ENCODE measurements around the gene ZNF627.
A peak's percentile ranks its signal among the peaks of the same experiment; 100 is the strongest.
"Not testable (repeated sequence)": the region's sequence is repeated elsewhere in the genome, so short reads cannot be mapped to it uniquely, and the experiment has no call there.

ZNF627 gene
- 20.4 to 32.2 (median 23.8) reads per million in 4 experiments for total RNA-seq

DNA sequence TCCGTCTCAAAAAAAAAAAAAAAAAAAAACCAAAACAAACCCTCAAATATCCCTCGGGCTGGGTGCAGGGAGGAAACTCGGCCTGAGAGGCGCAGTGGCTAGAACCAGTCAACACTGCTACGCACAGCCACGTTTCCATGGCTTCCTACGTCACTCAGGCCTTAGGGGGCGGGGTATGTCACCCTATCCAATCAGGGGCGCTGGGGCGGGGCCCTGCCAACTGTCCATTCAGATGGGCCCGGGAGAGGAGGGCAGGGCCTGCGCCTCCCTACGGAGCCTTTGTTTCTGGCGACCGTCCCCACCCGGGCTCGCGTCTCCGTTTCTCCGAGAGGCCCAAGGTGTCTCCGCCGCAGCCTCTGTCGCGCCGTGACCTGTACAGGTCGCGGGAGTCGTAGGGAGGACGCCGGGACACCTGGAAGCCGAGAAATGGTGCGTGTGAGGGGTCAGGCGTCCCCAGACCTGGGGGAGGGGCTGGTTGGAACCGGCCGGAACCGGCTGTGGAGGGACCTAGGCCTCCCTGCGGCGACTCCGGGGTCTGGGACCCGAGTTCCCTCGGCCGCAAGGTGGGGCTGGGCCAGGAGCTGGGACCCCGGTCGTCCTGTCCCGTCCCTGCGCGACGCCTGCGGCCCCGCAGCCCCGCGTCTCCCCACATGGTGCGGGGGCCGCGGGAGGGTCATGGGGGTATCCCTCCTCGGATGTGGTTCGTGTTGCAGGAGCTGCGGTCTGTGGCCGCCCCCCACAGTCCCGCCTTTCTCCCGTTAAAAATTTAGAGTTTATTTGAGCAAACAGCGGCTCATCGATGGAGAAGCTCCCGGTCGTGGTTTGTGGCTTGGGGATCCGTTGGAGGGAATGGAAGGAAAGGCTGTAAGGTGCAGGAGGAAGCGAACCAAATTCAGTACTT is at the start of gene ZNF627:
Gene ZNF627 (plus strand): TSS at position 282 of the 901 bp plus-strand sequence. CDS start 145 bp downstream, at position 427.
- DNase-seq = peak; percentile 96

DNA sequence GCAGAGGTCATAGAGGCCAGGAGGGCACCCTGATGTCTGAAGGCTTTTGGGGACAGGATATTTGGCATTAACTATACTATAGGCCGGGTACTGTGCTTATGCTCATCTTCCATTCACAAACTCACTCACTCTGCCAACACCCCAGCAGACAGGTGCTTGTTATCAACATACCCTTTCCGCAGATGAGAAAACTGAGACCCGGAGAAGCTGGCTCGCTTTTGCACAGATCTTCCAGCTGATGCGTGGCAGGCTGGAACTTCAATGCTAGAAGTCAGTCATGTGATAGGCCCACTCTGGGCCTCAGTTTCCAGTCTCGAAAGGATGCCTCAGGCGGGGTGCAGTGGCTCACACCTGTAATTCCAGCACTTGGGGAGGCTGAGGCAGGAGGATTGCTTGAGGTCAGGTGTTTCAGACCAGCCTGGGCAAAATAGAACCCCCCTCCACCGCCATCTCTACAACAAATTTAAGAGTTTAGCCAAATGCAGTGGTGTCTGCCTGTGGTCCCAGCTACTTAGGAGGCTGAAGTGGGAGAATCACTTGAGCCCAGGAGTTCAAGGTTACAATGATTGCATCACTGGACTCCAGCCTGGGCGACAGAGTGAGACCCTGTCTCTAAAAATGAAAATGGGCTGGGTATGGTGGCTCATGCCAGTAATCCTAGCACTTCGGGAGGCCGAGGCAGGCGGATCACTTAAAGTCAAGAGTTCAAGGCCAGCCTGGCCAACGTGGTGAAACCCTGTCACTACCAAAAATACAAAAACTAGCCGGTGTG is 49.2 kb upstream of the ZNF627 start:
- DNase-seq = no peak

DNA sequence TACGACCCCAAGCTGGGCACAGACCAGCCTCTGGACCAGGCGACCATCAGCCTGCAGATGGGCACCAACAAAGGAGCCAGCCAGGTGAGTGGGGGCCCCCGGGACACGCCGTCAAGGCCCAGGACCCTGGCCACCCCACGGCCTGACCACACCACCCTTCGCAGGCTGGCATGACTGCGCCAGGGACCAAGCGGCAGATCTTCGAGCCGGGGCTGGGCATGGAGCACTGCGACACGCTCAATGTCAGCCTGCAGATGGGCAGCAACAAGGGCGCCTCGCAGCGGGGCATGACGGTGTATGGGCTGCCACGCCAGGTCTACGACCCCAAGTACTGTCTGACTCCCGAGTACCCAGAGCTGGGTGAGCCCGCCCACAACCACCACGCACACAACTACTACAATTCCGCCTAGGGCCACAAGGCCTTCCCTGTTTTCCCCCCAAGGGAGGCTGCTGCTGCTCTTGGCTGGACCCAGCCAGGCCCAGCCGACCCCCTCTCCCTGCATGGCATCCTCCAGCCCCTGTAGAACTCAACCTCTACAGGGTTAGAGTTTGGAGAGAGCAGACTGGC is 47.8 kb upstream of the ZNF627 start:
- DNase-seq = no peak

DNA sequence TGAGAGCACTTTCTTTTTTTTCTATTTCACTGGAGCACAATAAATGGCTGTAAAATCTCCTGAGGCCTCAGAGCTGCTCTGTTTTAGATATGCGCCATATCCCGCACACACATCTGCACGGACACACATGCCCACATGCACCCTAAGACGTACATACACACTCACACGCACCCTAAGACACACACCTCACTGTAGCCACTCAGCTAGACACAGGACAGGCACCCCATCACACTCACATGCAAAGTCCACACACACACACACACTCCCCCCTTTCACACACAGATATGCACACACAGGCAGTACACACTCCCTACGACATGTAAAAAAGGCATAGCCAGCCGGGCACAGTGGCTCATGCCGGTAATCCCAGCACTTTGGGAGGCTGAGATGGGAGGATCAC is 47.0 kb upstream of the ZNF627 start:
- no peak for DNase-seq

DNA sequence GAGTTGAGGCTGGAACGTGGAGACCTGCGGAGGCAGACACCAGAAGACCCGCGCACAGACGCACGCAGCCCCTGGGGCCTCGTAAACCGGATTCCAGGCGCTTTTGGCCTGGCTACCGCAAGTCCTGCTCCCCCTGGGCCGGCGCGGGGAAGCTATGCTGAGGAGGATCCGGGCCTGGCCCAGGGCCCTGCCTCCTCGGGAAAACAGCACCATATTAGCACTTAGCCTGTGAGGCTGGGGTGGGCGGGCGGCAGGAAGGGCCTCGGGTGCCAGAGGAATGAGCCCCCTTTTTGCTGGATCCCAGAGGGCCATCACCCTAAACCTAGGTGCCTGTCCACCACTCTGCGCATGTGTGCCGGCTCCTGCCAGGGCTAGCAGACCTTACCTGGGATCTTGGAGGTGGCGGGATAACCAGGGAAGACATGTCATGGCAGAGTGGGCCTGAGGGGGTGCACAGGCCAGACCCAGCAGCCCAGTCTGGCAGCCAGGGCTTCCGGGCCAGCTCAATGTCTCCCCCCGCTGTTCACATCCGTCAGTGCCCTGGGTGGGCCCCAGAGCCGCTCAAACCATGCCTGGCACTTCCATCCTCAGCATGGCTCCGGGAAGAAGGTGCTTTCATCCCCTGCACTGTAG is 45.6 kb upstream of the ZNF627 start:
- no peak for DNase-seq

DNA sequence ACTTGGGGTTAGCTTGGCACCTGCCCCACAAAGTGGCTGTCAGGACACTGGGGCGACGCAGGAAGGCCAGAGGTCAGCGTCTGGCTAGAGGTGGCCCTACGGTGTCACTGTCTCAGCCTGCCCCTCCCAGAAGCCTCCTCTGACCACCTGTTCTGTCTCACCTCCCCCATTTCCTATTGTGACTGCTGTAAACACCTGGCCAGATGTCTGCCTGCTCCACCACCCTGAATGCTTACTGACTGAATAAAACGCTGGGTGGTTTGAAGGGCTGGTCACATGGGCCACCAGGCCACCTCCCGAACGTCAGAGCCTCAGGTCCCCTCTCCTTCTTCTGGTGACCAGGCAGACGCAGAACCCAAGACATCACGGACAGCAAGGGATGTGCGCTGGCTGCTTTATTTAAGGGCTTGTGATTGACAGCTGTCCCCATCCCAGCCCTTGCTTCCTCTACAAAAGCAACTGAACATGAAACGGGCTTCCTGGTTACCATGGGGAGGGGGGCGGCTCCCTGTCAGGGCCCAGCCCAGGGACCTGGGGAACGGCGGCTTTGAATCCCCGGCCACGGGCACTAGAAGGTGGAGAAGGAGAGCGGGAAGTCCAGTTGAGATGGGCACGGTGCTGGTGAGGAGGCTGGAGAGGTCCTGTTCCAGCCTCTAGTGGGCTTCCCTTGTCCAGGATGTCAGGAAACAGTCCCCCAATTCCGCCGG is 44.5 kb upstream of the ZNF627 start:
- no peak for DNase-seq

DNA sequence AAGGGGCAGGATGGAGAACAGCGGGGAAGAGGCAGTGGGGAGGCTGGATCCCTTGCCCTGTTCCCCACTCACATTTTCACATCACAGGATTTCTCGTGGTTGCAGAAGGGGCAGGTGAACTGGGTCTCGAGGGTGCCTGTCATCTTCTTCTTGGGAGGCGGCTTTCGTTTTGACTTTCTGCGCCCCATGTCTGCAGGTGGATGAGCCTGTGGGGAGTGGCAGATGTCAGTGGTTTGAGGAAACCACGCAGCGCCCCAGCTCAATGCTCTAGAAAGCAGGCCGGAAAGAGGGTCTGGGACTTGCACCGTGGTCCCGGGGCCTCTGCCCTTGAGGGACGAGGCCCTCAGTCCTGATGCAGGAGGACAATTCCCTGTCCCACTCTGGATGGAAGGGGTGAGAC is 43.1 kb upstream of the ZNF627 start:
- DNase-seq = no peak

DNA sequence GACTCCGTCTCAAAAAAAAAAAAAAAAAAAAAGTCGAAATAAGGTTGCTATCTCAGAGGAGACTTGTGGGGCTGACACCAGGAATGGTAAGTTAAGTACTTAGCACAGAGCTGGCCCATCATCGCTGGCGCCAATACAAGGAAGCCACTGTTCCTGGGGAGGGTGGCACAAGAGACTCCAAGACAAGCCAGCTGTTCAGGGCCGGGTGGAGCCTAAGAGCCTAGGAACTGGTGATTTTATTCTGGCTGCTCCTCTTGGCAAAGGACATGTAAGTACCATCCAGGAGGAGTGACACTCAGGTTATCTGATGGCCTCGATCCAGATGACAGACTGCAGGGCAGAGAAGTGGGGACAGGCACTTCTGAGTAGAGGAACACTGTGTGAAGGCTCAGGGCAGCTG is 42.0 kb upstream of the ZNF627 start:
- DNase-seq = no peak

DNA sequence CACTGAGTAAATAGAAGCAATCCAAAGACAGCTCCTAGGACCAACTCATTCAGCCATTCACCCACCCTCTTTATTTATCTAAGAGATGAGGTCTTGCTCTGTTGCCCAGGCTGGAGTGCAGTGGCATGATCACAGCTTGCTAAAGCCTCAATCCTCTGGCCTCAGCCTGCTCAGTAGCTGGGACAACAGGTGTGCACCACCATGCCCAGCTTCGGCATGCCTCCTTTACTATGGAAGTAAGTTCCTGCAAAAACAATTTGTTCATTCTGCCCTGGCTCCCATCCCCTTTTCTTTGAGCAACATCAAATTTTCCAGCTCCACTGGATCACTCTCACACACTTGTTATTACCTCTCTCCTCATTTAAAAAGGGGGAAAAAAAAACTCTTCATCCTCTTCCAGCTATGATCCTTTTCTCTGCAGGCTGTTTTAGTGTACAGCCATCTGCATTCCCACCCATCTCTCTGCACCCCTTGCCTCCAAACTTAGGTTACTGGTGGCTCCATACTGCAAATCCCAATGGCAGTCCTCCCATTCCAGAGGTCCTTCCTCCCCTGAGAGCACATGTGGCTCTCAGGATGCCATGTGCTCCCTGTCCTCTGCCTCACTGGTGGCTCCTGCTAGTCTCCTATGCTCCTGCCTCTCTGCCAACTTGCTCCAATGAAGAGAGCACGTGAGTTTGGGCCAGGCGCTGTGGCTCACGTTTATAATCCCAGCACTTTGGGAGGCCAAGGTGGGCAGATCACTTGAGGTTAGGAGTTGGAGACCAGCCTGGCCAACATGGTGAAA is 40.5 kb upstream of the ZNF627 start:
- DNase-seq = no peak

DNA sequence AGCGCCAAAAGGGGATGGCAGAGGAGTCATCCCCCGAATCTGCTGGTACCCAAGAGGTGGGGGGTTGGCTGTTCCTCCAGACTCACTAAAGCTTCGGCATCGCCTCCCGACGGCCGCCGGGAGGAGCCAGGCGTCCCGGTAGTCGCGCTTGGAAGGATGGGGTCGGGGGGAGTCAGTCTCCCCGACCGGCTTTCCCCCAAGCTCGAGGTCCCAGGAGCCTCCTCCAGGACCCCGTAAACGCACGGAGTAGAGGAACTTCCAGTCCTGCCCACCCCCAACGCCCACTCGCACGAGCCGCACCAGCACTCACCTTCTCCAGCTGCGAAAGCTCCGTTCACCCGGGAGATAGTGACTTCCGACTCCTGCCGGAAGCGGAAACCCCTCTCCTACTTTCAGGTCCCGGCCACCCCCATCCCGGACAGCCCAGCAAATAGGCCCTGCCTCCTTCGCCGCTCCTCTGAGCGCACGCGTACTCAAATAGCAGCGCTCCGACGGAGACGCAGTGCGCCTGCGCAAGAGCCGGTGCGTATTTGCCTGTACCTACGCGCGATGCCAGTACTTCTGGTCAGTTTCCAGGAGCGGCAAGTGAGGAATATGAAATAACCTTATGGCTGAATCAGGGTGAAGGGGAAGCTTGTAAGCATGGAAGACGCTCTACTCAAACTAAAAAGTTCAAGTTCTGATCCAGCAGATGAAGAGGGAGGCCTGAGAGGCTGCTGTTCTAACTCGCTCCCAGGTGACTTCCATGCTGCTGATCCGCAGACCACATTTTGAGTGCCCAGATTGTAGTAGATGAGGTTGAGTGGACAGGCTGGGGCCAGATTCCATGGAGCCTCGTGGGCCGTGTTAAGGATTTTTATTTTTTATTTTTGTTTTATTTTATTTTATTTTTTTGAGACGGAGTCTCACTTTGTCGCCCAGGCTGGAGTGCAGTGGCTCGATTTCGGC is 38.1 kb upstream of the ZNF627 start, which contains the start of gene ELOF1:
Gene ELOF1 (minus strand): TSS at position 350 of the 948 bp plus-strand sequence. CDS start 4,883 bp downstream, outside the sequence.
- peak; percentile 96 for DNase-seq

DNA sequence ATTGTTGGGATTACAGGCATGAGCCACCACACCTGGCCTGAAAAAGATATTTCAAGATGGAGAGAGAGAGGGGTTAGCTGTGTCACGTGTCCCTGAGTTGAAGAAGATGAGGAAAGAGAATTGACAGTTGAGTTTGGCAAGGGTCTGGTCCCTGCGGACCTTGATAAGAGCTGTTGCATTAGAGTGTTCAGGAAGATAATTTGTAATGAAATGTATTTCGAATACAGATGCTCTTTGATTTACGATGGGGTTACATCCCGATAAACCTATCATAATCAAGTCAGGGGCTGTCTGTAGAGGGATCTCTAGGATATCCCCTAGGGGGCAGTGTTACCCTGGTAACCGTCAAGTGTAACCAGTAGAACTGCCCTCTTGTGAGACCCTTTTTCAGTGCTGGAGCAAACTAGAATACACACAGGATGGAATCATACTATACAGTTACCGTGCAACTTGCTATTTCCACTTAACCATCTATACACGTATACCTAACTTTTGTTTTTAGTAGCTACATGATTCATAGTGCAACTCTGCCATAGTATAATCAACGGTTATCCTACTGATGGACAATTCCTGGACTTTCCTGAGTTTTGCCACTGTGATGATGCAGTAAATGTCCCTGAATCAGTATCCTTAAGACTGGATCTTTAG is 36.8 kb upstream of the ZNF627 start:
- peak; percentile 42 for DNase-seq

DNA sequence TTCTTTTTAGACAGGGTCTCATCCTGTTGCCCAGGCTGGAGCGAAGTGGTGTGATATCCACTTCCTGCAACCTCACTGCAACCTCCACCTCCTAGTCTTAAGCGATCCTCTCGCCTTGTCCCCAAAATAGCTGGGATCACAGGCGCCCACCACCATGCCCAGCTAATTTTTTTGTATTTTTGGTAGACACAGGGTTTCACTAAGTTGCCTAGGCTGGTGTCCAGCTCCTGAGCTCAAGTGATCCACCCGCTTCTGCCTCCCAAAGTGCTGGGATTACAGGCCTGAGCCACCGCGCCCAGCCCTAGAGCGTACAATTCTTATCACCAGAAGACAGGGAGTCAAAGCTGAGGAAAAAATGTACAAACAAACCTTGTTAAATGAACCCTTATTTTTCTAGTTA is 33.8 kb upstream of the ZNF627 start:
- no peak for DNase-seq

DNA sequence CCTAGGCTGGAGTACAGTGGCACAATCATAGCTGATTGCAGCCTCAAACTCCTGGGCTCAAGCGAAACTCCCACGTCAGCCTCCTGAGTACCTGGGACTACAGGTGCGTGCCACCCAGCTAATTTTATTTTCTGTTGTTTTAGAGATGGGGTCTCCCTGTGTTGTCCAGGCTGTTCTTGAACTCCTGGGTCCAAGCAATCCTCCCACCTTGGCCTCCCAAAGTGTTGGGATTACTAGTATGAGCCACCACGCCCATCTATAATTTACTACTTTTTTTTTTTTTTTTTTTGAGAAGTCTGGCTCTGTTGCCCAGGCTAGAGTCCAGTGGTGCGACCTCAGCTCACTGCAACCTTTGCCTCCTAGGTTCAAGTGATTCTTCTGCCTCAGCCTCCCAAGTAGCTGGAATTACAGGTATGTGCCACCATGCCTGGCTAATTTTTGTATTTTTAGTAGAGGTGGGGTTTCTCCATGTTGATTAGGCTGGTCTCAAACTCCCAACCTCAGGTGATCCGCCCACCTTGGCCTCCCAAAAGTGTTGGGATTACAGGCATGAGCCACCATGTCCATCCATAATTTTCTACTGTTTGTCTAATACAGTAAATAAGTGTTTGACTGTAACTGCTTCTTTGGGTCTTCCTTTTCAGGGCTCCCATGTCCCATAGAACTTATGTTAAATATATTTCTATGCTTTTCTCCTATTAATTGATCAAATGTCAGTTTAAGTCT is 33.0 kb upstream of the ZNF627 start:
- DNase-seq = not testable (repeated sequence)

DNA sequence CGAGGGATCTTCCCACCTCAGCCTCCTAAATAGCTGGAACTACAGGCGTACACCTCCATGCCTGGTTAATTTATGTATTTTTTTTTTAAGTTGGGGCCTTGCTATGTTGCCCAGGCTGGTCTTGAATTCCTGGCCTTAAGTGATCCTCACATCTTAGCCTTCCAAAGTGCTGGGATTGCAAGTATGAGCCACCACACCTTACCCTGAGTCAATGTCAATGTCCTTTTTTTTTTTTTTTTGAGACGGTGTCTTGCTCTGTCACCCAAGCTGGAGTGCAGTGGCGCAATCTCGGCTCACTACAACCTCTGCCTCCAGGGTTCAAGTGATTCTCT is 31.7 kb upstream of the ZNF627 start:
- not testable (repeated sequence) for DNase-seq

DNA sequence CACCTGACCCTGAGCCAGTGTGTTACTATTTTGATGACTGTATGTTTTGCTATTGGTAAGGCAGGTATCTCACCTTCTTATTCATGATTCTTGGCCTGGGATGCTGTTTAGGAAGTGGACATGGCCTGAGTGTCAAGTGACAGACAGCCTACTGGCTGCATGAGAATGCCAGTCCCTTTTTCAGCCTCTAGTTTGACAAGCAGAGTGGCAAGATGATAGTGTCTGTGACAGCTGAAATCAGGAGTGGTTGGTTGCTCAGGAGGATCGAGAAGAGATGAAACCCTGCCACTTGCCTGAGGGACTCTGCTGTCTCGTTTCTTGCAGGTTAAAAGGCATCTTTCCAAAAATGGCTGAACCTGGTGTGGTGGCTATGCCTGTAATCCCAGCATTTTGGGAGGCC is 31.1 kb upstream of the ZNF627 start:
- no peak for DNase-seq

DNA sequence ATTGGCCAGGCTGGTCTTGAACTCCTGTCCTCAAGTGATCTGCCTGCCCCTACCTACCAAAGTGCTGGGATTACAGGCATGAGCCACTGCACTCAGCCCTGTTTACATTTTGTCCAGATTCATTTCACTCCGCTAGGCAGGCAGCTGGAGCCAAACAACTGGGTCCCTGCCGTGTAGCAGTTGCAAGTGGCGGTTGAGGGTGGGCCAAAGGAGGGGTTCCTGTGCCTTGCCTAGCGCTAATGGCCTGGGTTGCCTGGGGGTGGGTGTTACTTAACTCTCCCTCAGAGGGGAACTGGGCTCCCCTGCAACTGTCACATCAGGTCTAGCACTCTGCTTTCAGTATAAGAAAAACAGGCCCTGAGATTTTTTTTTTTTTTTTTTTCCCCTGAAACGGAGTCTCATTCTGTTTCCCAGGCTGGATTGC is 27.2 kb upstream of the ZNF627 start:
- DNase-seq = no peak

DNA sequence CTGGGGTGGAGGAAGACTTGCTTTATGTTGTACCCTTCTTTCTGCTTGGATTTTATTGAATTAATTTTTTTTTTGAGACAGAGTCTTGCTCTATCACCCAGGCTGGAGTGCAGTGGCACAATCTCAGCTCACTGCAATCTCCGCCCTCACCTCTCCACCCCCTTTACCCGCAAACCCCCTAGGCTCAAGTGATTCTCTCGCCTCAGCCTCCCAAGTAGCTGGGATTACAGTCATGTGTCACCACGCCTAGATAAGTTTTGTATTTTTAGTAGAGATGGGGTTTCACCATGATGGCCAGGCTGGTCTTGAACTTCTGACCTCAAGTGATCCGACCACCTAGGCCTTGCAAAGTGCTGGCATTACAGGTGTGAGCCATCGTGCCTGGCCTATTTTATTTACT is 23.9 kb upstream of the ZNF627 start:
- DNase-seq = not testable (repeated sequence)

DNA sequence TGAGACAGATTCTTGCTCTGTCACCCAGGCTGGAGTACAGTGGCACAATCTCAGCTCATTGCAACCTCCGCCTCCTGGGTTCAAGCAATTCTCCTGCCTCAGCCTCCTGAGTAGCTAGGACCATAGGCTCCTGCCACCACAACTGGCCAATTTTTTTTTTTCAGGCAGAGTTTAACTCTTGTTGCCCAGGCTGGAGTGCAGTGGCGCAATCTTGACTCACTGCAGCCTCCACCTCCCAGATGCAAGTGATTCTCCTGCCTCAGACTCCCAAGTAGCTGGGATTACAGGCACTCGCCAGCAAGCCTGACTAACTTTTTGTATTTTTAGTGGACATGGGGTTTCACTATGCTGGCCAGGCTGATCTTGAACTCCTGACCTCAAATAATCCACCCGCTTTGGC is 23.5 kb upstream of the ZNF627 start:
- not testable (repeated sequence) for DNase-seq

DNA sequence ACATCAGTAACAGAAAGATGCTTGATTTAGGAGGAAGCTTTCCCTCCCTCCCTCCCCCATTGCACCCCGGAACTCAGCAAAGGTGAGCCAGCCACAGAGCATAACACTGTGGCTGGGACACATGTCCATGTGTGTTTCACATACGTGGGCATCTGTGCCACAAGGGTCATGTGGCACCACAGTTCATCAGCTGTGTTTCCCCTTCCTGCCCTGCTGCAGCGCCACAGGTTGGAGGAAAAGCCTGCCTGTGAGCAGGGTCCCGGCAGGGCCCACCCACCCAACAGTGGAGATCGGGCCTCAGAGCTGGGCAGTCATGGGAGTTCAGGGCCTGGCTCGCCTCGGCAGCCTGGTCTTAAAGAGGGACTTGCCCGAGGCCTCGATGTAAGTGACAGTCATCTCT is 22.6 kb upstream of the ZNF627 start:
- DNase-seq = no peak

All from effector CD8-positive, alpha-beta T cell (primary cell).